Suprapubic skin (tissue), 4 donors: ENCODE measurements around the gene CNTN1.

Source experiments
- POLR2A ChIP-seq, 2 donors: fragments of 450-650 bp; IDR thresholded peaks; one replicate each; pipeline ENCODE4 v1.6.1; 2017; ENCODE audit warnings: antibody characterized with exemption in 2 of 2, mild to moderate bottlenecking in 2 of 2, moderate library complexity in 2 of 2
- POLR2AphosphoS5 ChIP-seq, 3 donors: sonication (generic); formaldehyde crosslinking; IDR thresholded peaks; one replicate each; pipeline ENCODE4 v1.6.1; 2017; ENCODE audit warnings: antibody characterized with exemption in 3 of 3
- TF ChIP-seq, protein P1 (sequence below), 2 donors: fragments of 200-600 bp in 1 of 2; fragments of 450-650 bp in 1 of 2; sonication (generic) in 1 of 2; IDR thresholded peaks; one replicate each; pipeline ENCODE4 v1.5.1; 2016 to 2019; ENCODE audit warnings: antibody characterized with exemption in 2 of 2, mild to moderate bottlenecking in 1 of 2, moderate library complexity in 1 of 2

DNA sequence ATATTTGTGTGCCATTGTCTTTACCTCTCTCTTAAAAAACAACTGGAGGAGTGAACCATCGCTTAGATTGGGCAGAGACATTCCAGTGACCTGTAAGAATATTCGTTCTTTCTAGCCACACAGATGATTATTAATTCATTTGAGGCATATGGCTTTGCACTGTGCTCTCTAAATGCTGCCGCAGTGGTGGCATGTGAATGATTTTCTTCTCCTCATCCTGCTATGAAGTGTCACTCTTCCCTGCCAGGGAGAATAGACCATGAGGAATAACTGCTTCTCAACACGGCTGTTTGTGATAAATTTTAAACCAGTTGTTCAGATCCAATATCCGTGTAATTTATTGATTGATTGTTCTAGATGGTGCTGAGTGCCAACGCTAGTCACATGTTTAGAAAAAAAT is 225.3 kb downstream of the CNTN1 start:
- TF ChIP-seq POLR2AphosphoS5 (IDR thresholded peaks at IDR 0.05) (no peak), POLR2A (IDR thresholded peaks at IDR 0.05) (no peak)
- TF ChIP-seq, protein P1, sequence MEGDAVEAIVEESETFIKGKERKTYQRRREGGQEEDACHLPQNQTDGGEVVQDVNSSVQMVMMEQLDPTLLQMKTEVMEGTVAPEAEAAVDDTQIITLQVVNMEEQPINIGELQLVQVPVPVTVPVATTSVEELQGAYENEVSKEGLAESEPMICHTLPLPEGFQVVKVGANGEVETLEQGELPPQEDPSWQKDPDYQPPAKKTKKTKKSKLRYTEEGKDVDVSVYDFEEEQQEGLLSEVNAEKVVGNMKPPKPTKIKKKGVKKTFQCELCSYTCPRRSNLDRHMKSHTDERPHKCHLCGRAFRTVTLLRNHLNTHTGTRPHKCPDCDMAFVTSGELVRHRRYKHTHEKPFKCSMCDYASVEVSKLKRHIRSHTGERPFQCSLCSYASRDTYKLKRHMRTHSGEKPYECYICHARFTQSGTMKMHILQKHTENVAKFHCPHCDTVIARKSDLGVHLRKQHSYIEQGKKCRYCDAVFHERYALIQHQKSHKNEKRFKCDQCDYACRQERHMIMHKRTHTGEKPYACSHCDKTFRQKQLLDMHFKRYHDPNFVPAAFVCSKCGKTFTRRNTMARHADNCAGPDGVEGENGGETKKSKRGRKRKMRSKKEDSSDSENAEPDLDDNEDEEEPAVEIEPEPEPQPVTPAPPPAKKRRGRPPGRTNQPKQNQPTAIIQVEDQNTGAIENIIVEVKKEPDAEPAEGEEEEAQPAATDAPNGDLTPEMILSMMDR (IDR thresholded peaks at IDR 0.05), result no peak
